ENCODE data around the gene FERD3L. TPM values are rescaled to one million over a fixed set of nuclear protein-coding genes. Genes with fewer than 3 reads are reported as not detected.

FERD3L gene
- total RNA-seq, 1 donor from 2014 or later, result not detected

DNA sequence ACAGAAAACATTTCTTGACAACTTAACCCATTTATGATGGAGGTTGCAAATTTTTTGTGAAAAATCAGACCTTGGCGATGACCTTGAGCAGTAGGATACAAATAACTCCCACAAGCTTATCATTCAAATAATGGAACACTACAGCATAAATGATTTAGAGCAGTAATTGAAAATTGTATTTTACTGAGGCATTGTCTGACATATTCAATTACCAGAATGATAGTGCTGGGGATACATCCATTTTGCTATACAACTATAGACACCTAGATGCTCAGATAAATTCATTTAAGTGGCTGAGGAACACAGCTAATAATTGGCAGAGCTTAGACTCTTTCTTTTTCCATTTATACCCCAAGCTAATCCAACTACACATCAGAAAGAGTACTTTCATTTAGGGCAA is 46.7 kb downstream of the FERD3L start:
- Histone ChIP-seq H3K9ac (ENCODE audit: low read length) (no peak overlapping the region), H3K36me3 (ENCODE audit: insufficient read depth, low read length) (no peaks in the 10 kb centered on the region), H3K4me2 (ENCODE audit: low read length) (no peak overlapping the region), H2AFZ (ENCODE audit: low read depth, low read length) (no peak overlapping the region), H3K4me1 (ENCODE audit: insufficient read depth, low read length) (no peaks in the 10 kb centered on the region), H3K79me2 (ENCODE audit: insufficient read depth, low read length) (no peaks in the 10 kb centered on the region), H3K9me3 (ENCODE audit: insufficient read depth, low read depth, low read length) (no peaks in the 10 kb centered on the region), H3K27ac (ENCODE audit: low read depth, low read length) (no peak overlapping the region), H4K20me1 (ENCODE audit: insufficient read depth, low read length) (no peaks in the 10 kb centered on the region), H3K4me3 (ENCODE audit: insufficient read depth, low read depth, low read length) (no peak overlapping the region), H3K27me3 (ENCODE audit: insufficient read depth, low read length) (no peaks in the 10 kb centered on the region)
- no peaks in the 10 kb centered on the region for H3K36me3 Mint-ChIP-seq (ENCODE audit: low read depth, unreplicated experiment)
- no peaks in the 10 kb centered on the region for H3K9me3 Mint-ChIP-seq (ENCODE audit: unreplicated experiment)
- no peak overlapping the region for H3K4me3 Mint-ChIP-seq (ENCODE audit: unreplicated experiment)
- peaks cover 18% of the 10 kb centered on the region for H3K27me3 Mint-ChIP-seq (ENCODE audit: low read depth, unreplicated experiment)
- H3K27ac Mint-ChIP-seq (ENCODE audit: unreplicated experiment), result no peak overlapping the region
- FAIRE-seq, result no peak
- no peak for TF ChIP-seq EZH2 (IDR thresholded peaks at IDR 0.05; ENCODE audit: insufficient read depth, low read length)
- TF ChIP-seq, protein P1, sequence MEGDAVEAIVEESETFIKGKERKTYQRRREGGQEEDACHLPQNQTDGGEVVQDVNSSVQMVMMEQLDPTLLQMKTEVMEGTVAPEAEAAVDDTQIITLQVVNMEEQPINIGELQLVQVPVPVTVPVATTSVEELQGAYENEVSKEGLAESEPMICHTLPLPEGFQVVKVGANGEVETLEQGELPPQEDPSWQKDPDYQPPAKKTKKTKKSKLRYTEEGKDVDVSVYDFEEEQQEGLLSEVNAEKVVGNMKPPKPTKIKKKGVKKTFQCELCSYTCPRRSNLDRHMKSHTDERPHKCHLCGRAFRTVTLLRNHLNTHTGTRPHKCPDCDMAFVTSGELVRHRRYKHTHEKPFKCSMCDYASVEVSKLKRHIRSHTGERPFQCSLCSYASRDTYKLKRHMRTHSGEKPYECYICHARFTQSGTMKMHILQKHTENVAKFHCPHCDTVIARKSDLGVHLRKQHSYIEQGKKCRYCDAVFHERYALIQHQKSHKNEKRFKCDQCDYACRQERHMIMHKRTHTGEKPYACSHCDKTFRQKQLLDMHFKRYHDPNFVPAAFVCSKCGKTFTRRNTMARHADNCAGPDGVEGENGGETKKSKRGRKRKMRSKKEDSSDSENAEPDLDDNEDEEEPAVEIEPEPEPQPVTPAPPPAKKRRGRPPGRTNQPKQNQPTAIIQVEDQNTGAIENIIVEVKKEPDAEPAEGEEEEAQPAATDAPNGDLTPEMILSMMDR (IDR thresholded peaks at IDR 0.05; ENCODE audit: insufficient read depth, low read depth, low read length), result no peak
- H3K4me1 Mint-ChIP-seq (ENCODE audit: low read depth, unreplicated experiment), result no peaks in the 10 kb centered on the region
- DNase-seq (ENCODE audit: low read depth), result no peak

DNA sequence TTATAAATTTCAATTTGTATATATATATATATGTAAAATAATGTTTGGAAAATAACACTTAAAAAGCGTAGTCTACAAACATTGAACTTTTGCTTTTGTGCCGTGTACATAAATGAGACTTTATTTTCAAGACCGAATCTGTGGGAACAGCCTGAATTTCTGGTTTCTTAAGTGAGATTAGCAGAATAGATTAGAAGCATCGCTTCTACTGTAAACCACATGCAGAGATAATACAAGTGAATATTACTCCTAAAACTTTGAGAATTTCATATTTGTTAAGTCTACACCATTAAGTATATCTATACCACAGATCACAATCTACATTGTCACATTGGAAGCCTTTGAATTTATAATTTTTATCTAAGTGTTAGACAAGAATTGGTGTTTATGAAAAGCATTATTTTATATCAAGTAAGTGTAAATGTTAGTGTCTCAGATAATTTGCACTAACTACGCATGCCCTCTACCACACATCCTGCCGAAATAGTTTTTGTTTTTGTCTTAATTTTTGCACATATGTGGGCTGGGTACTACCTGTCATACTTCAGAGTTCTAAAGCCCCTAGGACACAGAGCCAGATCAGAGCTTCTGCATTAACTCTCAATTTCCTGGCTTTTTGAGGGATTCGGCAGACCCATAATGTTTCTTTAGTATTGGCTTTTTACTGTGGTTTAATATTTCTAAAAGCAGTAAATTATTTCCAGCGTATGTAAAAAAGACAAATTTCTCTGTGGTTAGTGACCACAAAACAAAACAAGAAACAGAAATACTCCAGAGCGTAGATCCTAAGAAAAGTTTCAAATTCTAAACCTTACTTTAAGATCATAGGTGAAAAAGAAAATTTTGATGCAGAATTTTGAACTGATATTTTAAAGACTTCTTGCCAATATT is 47.8 kb downstream of the FERD3L start:
- H2AFZ ChIP-seq (ENCODE audit: low read depth, low read length), result no peak overlapping the region
- H3K27me3 Mint-ChIP-seq (ENCODE audit: low read depth, unreplicated experiment), result peaks cover 9% of the 10 kb centered on the region
- H3K4me1 ChIP-seq (ENCODE audit: insufficient read depth, low read length), result no peaks in the 10 kb centered on the region
- no peak overlapping the region for H3K9ac ChIP-seq (ENCODE audit: low read length)
- FAIRE-seq, result no peak
- H3K36me3 Mint-ChIP-seq (ENCODE audit: low read depth, unreplicated experiment), result no peaks in the 10 kb centered on the region
- H3K79me2 ChIP-seq (ENCODE audit: insufficient read depth, low read length), result no peaks in the 10 kb centered on the region
- H4K20me1 ChIP-seq (ENCODE audit: insufficient read depth, low read length), result no peaks in the 10 kb centered on the region
- H3K36me3 ChIP-seq (ENCODE audit: insufficient read depth, low read length), result no peaks in the 10 kb centered on the region
- H3K9me3 Mint-ChIP-seq (ENCODE audit: unreplicated experiment), result no peaks in the 10 kb centered on the region
- no peak for TF ChIP-seq EZH2 (IDR thresholded peaks at IDR 0.05; ENCODE audit: insufficient read depth, low read length)
- TF ChIP-seq, protein P1 (IDR thresholded peaks at IDR 0.05; ENCODE audit: insufficient read depth, low read depth, low read length), result no peak
- no peak overlapping the region for H3K27ac Mint-ChIP-seq (ENCODE audit: unreplicated experiment)
- no peaks in the 10 kb centered on the region for H3K9me3 ChIP-seq (ENCODE audit: insufficient read depth, low read depth, low read length)
- H3K4me3 Mint-ChIP-seq (ENCODE audit: unreplicated experiment), result no peak overlapping the region
- no peaks in the 10 kb centered on the region for H3K4me1 Mint-ChIP-seq (ENCODE audit: low read depth, unreplicated experiment)
- no peaks in the 10 kb centered on the region for H3K27me3 ChIP-seq (ENCODE audit: insufficient read depth, low read length)
- no peak for DNase-seq (ENCODE audit: low read depth)
- H3K4me2 ChIP-seq (ENCODE audit: low read length), result no peak overlapping the region
- H3K4me3 ChIP-seq (ENCODE audit: insufficient read depth, low read depth, low read length), result no peak overlapping the region
- H3K27ac ChIP-seq (ENCODE audit: low read depth, low read length), result no peak overlapping the region

DNA sequence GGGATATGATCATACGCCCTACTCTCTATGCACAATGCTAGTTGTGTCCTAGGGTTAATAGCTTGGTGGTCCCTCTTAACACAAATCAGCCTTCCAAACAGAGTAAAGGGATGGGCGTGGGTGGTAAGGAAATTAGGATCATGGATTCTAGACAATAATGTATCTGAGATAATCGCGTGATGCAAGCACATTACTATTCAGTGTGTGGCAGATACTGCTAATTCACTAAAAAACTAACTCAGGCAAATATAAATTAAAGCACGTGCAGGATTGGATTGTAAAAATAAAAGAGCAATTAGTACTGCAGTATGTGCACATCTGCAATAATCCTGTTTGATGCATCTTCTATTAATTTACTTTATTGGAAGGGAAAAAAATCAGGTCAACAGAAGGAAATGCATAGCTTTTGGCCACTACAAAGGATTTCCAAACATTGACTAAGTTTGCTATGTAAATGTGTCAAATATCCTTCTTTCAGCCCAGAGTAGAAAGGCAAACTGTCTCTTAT is 49.8 kb downstream of the FERD3L start:
- DNase-seq (ENCODE audit: low read depth) (no peak), FAIRE-seq (no peak)
- TF ChIP-seq, protein P1 (IDR thresholded peaks at IDR 0.05; ENCODE audit: insufficient read depth, low read depth, low read length), result no peak
- TF ChIP-seq EZH2 (IDR thresholded peaks at IDR 0.05; ENCODE audit: insufficient read depth, low read length), result no peak
- H3K36me3 Mint-ChIP-seq (ENCODE audit: low read depth, unreplicated experiment), result no peaks in the 10 kb centered on the region
- Histone ChIP-seq H3K4me2 (ENCODE audit: low read length) (no peak overlapping the region), H3K27me3 (ENCODE audit: insufficient read depth, low read length) (no peaks in the 10 kb centered on the region), H2AFZ (ENCODE audit: low read depth, low read length) (no peak overlapping the region), H3K4me3 (ENCODE audit: insufficient read depth, low read depth, low read length) (no peak overlapping the region), H3K27ac (ENCODE audit: low read depth, low read length) (no peak overlapping the region), H3K36me3 (ENCODE audit: insufficient read depth, low read length) (no peaks in the 10 kb centered on the region), H3K4me1 (ENCODE audit: insufficient read depth, low read length) (no peaks in the 10 kb centered on the region), H3K79me2 (ENCODE audit: insufficient read depth, low read length) (no peaks in the 10 kb centered on the region), H3K9me3 (ENCODE audit: insufficient read depth, low read depth, low read length) (no peaks in the 10 kb centered on the region), H3K9ac (ENCODE audit: low read length) (no peak overlapping the region), H4K20me1 (ENCODE audit: insufficient read depth, low read length) (no peaks in the 10 kb centered on the region)
- no peak overlapping the region for H3K4me3 Mint-ChIP-seq (ENCODE audit: unreplicated experiment)
- no peaks in the 10 kb centered on the region for H3K9me3 Mint-ChIP-seq (ENCODE audit: unreplicated experiment)
- H3K4me1 Mint-ChIP-seq (ENCODE audit: low read depth, unreplicated experiment), result no peaks in the 10 kb centered on the region
- H3K27me3 Mint-ChIP-seq (ENCODE audit: low read depth, unreplicated experiment), result peaks cover under 1% of the 10 kb centered on the region
- H3K27ac Mint-ChIP-seq (ENCODE audit: unreplicated experiment), result no peak overlapping the region

All from astrocyte (in vitro differentiated cells and primary cell).